Adipocyte (in vitro differentiated cells): ENCODE measurements around the gene ACSF3.

Source experiments
- DNase-seq: peaks from one replicate; pipeline ENCODE4 v3.0.0-alpha.2; 2015; ENCODE audit warnings: low read depth
- H3K27me3 ChIP-seq: replicated peaks from 2 replicates; pipeline ENCODE4 v1.7.0; 2013; ENCODE audit warnings: mild to moderate bottlenecking, low read length, moderate library complexity; ENCODE audit not compliant: control insufficient read depth, insufficient read depth
- H3K36me3 ChIP-seq: 2 replicates; pipeline ENCODE4 v1.7.0; 2013; ENCODE audit warnings: low read length, mild to moderate bottlenecking, moderate library complexity; ENCODE audit not compliant: control insufficient read depth, insufficient read depth, severe bottlenecking
- H3K4me1 ChIP-seq: 2 replicates; pipeline ENCODE4 v1.7.0; 2013; ENCODE audit warnings: mild to moderate bottlenecking, low read length, moderate library complexity; ENCODE audit not compliant: control insufficient read depth, insufficient read depth
- H3K4me3 ChIP-seq: 2 replicates; pipeline ENCODE4 v1.7.0; 2013; ENCODE audit warnings: mild to moderate bottlenecking, low read length, moderate library complexity
- H3K9ac ChIP-seq: 2 replicates; pipeline ENCODE4 v1.7.0; 2013; ENCODE audit warnings: mild to moderate bottlenecking, low read length, moderate library complexity
- H3K9me3 ChIP-seq: 2 replicates; pipeline ENCODE4 v1.7.0; 2013; ENCODE audit warnings: mild to moderate bottlenecking, low read length, moderate library complexity; ENCODE audit not compliant: control insufficient read depth

The ACSF3 gene

DNA sequence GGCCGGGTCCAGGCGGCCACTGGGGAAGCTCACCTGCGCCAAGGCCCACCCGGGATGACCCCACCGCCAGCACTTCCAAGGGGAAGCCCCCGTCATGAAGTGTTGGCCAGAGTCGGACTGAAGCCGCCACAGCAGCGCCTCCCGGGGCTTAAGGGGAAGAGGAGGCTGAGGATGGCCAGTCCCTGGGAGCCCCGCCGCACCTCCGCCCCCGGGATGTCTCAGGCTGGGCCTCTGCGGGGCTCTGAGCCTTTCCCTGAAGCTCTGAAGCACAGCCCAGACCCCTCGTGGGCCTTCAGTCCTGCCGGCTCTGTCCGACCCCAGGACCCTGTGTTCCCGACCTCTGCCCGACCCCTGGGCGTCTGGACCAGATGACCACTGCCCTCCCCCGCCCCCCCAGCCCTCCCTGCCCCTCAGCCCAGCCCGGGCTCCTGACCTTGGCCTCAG lies 42.8 kb upstream of the ACSF3 start:
- DNase-seq: no peak
- Histone ChIP-seq H3K27me3 (peaks cover 65% of the 10 kb centered on the region), H3K9ac (no peak overlapping the region)

DNA sequence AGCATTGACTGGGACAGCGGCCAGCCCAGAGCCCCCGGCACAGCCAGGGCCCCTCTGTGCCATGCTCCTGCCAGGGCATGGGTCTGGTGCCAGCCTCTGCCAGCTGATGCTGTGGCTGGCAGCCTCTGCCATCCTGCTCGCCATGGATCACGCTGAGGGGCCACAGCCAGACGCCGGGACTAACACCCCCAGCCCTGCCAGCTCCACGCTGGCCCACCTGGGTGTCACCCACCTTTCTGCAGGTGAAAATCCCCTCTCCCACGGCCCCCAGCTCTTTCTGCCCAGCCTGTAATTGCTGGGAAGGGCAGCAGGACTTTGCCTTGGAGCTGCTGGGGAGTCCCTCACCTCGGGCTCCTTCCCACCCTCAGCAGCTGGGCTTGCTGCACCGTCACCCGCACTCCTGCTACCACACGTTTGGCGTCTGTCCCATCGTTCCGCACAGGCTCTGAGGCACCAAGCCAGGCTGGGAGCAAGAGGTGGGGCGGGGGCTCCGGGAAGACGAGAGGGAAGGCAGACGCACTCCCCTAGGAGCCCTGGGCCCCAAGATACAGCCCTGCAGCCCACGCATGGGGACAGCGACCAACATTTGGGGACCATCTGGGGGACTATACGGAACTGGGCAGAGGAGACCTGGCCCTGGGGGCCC lies 42.0 kb upstream of the ACSF3 start:
- DNase-seq: no peak
- no peaks in the 10 kb centered on the region for H3K36me3 ChIP-seq
- H3K9ac ChIP-seq: no peak overlapping the region
- H3K27me3 ChIP-seq: peaks cover 65% of the 10 kb centered on the region
- H3K4me3 ChIP-seq: no peak overlapping the region
- no peaks in the 10 kb centered on the region for H3K4me1 ChIP-seq
- H3K9me3 ChIP-seq: no peaks in the 10 kb centered on the region

More for the DNA sequence above, 42.8 kb upstream of the ACSF3 start:
- Histone ChIP-seq H3K4me3 (no peak overlapping the region), H3K36me3 (no peaks in the 10 kb centered on the region), H3K4me1 (no peaks in the 10 kb centered on the region), H3K9me3 (peaks cover 3% of the 10 kb centered on the region)

DNA sequence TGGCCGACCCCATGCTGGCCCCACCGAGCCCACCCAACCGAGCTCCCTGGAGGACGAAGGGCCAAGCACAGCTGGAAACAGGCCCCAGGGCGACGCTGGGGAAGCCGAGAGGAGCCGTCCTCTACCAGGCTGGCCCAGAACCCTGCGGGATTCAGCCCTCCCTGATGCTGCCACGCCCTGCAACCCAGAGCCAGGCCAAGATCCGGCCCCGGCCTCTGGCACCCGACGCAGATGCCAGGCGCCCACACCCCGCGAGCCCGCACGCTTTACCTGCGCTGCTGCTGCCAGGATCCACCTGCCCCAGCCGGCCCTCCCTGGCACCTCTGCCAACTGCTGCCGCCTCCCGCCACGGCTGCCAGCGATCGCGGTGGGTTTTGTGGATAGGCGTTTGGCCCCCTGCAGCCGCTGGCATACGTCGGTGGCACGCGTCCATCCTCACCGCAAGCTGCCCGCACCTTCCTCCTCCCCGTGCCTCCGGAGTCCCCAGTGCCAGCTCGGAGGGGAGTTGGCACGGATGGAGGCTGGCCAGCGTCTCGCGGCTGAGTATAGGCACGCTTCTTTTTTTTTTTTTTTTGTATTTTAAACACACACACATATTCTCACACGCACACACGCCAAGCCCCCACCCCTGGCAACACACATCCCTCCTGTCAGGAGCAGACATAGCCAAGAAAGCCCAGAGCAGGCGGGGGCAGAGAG lies 41.3 kb upstream of the ACSF3 start:
- Histone ChIP-seq H3K4me3 (no peak overlapping the region), H3K36me3 (no peaks in the 10 kb centered on the region), H3K9ac (no peak overlapping the region), H3K9me3 (no peaks in the 10 kb centered on the region), H3K27me3 (peaks cover 65% of the 10 kb centered on the region), H3K4me1 (no peaks in the 10 kb centered on the region)
- no peak for DNase-seq

DNA sequence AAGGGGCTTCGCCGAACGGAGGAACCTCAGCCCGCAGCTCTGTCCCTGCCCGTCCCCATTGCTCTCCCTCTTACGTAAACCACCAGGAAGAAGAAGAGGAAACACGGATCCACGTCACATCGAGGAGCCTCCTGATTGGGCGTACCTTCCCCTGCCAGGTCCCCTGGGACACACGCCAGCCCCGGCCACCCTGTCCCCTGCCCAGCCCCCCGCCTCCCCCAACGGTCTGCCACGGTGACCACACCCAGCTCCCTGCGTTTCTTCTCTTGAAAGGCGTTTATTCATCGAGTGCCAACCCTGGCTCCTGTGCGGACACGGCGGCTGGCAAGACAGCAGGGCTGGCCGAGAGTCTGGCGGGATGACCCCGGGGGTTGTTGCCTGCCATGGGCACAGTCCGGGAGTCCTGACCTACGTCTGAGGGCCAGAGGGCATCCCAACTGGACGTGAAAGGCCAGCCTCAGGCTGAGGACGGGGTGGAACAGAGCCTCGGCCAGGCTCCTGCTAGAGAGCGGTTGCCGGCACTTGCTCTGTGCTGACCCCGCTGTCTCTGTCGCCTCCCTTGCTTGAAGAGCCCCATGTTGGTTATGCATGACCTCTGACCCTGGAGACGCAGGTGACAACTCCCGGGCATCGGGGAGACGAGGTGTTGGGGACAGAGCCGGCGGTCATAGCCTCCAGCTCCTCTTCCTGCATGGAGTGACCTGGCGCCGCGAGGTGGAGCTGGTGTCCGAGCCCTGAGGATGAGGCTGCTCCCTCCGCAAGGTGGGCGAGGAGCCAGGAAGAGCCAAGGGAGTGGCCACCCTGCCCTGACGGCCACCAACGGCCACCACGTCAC lies 40.5 kb upstream of the ACSF3 start:
- H3K9ac ChIP-seq: no peak overlapping the region
- no peaks in the 10 kb centered on the region for H3K4me1 ChIP-seq
- H3K4me3 ChIP-seq: no peak overlapping the region
- no peaks in the 10 kb centered on the region for H3K9me3 ChIP-seq
- DNase-seq: no peak
- H3K36me3 ChIP-seq: no peaks in the 10 kb centered on the region
- H3K27me3 ChIP-seq: peaks cover 65% of the 10 kb centered on the region

DNA sequence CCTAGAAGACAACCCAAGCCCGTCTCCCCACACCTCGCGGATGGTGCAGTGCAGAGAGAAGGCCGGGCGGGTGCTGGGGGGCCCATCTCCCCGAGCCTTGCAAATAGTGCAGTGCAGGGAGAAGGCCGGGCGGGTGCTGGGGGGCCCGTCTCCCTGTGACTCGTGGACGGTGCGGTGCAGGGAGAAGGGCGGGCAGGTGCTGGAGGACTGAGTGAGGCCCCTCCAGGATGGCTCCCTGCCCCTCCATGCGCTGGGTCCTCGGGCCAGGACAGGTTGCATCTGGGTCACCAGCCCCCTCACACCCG lies 40.0 kb upstream of the ACSF3 start:
- H3K27me3 ChIP-seq: peaks cover 61% of the 10 kb centered on the region
- H3K36me3 ChIP-seq: no peaks in the 10 kb centered on the region
- H3K9ac ChIP-seq: no peak overlapping the region
- H3K4me1 ChIP-seq: no peaks in the 10 kb centered on the region
- DNase-seq: no peak
- H3K9me3 ChIP-seq: no peaks in the 10 kb centered on the region
- H3K4me3 ChIP-seq: no peak overlapping the region

DNA sequence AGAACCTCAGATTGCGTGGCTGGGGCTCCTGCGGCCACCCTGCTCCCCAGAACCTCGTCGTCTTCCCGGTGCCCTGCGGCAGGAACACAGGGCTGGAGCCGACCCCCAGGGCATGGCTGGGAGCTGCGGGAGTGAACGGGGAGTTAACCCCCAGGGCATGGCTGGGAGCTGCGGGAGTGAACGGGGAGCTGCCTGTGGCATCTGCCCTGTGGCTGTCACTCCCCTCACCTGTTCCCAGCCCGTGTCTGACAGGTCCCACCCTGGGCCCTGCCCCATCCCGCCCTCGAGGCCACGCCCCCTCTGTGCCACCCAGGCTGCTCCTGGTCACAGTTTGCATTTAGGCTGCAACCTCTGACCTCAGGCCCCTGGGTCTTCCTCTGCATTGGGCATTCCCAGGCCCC lies 39.4 kb upstream of the ACSF3 start:
- Histone ChIP-seq H3K9ac (no peak overlapping the region), H3K9me3 (no peaks in the 10 kb centered on the region)

DNA sequence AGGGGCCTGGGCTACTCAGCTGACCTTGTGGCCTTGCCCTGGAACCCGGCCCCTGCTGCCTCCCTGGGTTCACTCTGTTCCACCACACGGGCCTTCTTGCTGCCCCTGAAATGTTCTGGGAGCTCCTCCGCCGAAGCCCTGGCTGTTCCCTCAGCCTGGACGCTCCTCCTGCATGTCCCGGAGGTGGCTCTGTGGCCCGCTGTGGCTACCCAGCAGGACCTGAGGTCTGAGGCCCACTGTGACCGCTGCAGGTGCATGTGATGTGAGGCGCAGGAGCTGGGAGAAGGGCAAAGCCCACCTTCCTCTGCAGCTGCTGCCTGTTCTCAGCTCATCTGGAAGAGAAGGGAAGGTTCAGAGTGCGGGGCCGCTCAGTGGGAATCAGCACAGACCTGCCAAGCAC lies 38.9 kb upstream of the ACSF3 start:
- Histone ChIP-seq H3K4me3 (no peak overlapping the region), H3K9ac (no peak overlapping the region), H3K9me3 (no peaks in the 10 kb centered on the region), H3K4me1 (no peaks in the 10 kb centered on the region), H3K27me3 (peaks cover 50% of the 10 kb centered on the region), H3K36me3 (no peaks in the 10 kb centered on the region)
- no peak for DNase-seq

More for the DNA sequence above, 39.4 kb upstream of the ACSF3 start:
- H3K4me1 ChIP-seq: no peaks in the 10 kb centered on the region
- H3K36me3 ChIP-seq: no peaks in the 10 kb centered on the region
- peaks cover 55% of the 10 kb centered on the region for H3K27me3 ChIP-seq
- DNase-seq: no peak
- no peak overlapping the region for H3K4me3 ChIP-seq

DNA sequence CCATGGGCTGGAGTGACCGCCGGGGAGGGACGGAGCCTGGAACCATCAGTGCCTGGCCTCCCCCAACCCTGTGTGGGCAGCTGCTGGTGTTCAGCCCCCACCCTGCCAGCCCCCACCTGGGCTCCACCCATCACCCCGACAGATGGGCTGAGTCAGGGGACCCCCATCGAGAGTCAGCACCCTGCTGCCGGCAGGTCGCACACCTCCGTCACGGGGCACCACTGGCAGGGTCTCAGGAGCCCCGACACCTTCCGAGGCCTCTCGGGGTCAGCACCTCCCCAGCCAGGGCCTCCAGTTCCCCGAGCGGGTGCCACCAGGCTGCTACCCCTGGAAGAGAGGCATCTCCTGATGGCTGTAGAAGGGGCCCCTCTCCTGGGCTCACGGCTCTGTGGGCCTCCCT lies 38.3 kb upstream of the ACSF3 start:
- Histone ChIP-seq H3K27me3 (peaks cover 49% of the 10 kb centered on the region), H3K4me3 (no peak overlapping the region)
- DNase-seq: no peak

DNA sequence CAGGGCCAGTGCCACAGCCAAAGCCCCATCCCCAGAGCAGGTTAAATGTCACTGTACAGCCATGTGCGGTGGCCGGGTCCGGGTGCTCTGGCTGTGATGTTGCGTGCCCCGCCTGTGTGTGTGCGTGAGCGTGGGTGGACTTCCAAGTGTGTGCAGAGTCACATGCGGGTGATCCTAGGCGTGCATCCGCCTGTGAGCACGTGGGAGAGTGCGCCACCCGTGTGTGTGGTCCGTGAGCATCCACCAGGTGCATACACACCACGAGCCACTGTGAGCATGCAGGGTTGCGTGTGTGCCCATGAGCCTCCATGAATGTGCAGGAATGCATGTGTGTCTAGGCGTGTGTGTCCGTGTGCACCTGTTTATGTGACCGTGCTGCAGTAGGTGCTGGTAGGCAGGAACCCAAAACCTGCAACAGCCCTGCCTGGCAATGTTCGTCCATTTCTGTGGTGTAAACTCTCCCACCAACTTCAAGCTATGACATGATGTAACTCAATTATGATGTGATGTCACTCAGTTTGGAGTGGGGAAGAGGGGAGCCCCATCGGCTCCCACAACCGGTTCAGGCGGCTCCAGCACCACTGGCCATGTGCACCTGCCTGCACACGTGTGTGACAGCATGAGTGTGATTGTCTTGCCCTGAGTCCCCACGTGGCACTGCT lies 37.6 kb upstream of the ACSF3 start:
- no peak overlapping the region for H3K9ac ChIP-seq

More for the DNA sequence above, 38.3 kb upstream of the ACSF3 start:
- Histone ChIP-seq H3K4me1 (no peaks in the 10 kb centered on the region), H3K36me3 (no peaks in the 10 kb centered on the region), H3K9me3 (no peaks in the 10 kb centered on the region), H3K9ac (no peak overlapping the region)

DNA sequence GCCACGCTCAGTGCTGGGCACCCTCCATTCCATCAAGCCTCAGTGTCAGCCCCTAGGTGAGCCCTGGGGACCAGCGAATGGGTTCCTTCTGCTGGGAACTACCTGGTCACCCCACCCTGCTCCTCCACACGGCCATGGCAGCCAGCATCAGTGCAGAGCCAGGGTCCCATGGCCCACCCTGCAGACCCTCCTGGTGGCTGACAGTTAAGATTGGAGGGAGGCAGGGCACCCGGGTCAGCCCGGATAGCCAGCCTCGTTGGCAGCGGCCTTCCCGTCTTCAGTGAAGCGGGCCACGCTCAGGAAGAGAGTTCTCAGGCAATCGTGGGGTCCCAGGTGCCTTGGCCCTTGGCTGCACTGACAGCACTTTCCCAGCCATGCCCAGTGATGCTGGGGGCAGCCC lies 37.1 kb upstream of the ACSF3 start:
- Histone ChIP-seq H3K9ac (no peak overlapping the region), H3K4me3 (no peak overlapping the region), H3K4me1 (no peaks in the 10 kb centered on the region), H3K9me3 (no peaks in the 10 kb centered on the region), H3K36me3 (no peaks in the 10 kb centered on the region), H3K27me3 (peaks cover 58% of the 10 kb centered on the region)
- no peak for DNase-seq

More for the DNA sequence above, 37.6 kb upstream of the ACSF3 start:
- H3K4me1 ChIP-seq: no peaks in the 10 kb centered on the region
- H3K27me3 ChIP-seq: peaks cover 56% of the 10 kb centered on the region
- H3K4me3 ChIP-seq: no peak overlapping the region
- H3K9me3 ChIP-seq: no peaks in the 10 kb centered on the region
- no peak for DNase-seq
- no peaks in the 10 kb centered on the region for H3K36me3 ChIP-seq

DNA sequence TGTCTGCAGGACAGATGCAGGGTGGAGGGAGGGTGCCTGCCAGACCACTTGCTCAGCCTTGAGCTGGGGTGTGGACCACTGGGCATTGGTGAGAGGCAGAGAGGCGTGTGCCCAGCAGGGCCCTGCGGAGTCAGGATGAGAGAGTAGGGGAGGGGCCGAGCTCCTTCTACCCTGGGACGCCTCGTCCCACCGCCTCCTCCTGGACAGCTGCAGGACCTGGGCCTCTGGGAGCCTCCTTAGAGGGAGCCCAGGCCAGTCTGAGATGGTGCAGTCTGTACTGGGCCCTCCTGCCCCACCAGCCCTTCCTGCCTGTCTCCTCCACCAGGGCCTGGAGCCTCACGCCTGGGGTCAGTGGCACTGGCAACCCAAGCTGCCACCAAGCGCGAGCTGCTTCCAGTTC lies 35.9 kb upstream of the ACSF3 start:
- H3K4me3 ChIP-seq: no peak overlapping the region
- peaks cover 60% of the 10 kb centered on the region for H3K27me3 ChIP-seq
- no peaks in the 10 kb centered on the region for H3K36me3 ChIP-seq
- no peak overlapping the region for H3K9ac ChIP-seq
- DNase-seq: no peak
- H3K9me3 ChIP-seq: no peaks in the 10 kb centered on the region
- H3K4me1 ChIP-seq: no peaks in the 10 kb centered on the region
